Activated naive CD4-positive, alpha-beta T cell treated with Interleukin-2 at 50 U/mL for 16 hours (primary cell): ENCODE results near the gene SLC38A7.

ENCODE experiments used
- DNase-seq: peaks from one replicate; pipeline ENCODE4 v3.0.0-alpha.2; 2020

SLC38A7 gene

GRCh38 chr16:58634265-58634802 is 50.2 kb downstream of the SLC38A7 start:
- DNase-seq = no peak

- peak; percentile 98 for DNase-seq
Measured at GRCh38 chr16:58629733-58630640, 54.6 kb downstream of the SLC38A7 start, which contains the start of gene CNOT1. Gene CNOT1 (minus strand): TSS chr16:58629826. CDS start chr16:58599337, 30,489 bp downstream.

- DNase-seq = peak; percentile 60
Measured at GRCh38 chr16:58628845-58629732, 55.5 kb downstream of the SLC38A7 start.

- DNase-seq = no peak
Measured at GRCh38 chr16:58624209-58624608, 60.4 kb downstream of the SLC38A7 start.

GRCh38 chr16:58620396-58620795 is 64.2 kb downstream of the SLC38A7 start:
- no peak for DNase-seq

- no peak for DNase-seq
Measured at GRCh38 chr16:58615280-58615679, 69.3 kb downstream of the SLC38A7 start.
